Measurements from ENCODE around the gene GHRHR.
A peak's percentile ranks its signal among the peaks of the same experiment; 100 is the strongest.

The GHRHR gene

DNA sequence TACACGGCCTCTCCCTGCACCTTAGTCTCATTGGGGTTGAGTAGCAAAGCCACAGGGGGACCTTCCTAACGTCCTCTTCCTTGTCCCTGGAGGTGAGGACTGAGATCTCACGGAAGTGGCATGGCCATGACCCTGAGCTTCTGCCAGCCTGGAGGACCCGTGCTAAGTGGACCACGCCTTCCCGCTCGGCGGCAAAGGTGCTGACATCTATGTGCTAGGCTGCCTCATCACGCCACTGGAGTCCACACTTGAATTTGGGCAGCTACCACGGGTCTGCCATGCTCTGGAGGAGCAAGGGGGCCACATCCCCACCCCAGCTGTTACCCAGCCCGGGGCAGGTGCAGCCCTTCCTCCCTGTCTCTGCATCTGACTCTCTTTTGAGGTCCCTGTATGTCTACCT lies 15.3 kb downstream of the GHRHR start:
- no peak overlapping the region for H3K27ac Mint-ChIP-seq
- H3K9me3 Mint-ChIP-seq, result no peaks in the 10 kb centered on the region
- ATAC-seq (replicated peaks) (no peak), DNase-seq (no peak)
- peaks cover 61 to 69% of the 10 kb centered on the region in 2 donors for H3K27me3 Mint-ChIP-seq
- H3K4me1 Mint-ChIP-seq, result peaks cover 10 to 19% of the 10 kb centered on the region in 2 donors
- no peaks in the 10 kb centered on the region for H3K36me3 Mint-ChIP-seq
- no peak overlapping the region for H3K4me3 Mint-ChIP-seq

DNA sequence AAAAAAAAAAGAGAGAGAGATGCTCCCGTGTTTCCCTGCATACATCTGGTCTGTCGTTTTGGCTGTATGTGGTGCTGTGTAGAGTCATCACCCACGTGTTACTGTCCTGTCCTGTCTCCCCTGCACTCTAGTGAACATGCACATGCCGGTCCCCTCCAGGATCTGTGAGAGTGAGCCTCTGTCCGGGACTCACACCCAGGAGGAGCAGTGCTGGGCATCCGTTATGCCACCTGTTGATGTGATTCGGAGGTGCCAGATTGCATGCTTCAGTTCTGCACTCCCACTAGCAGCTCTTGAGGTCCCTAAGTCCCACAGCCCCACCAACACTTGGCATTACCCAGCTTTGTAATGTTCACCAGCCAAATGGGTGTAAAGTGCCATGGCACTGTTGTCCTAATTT lies 16.4 kb downstream of the GHRHR start:
- ATAC-seq (replicated peaks), result no peak
- no peak overlapping the region for H3K27ac Mint-ChIP-seq
- H3K27me3 Mint-ChIP-seq, result peaks cover 63 to 73% of the 10 kb centered on the region in 2 donors
- peaks cover 4 to 11% of the 10 kb centered on the region in 2 donors for H3K4me1 Mint-ChIP-seq
- no peak overlapping the region for H3K4me3 Mint-ChIP-seq
- no peaks in the 10 kb centered on the region for H3K9me3 Mint-ChIP-seq
- no peaks in the 10 kb centered on the region for H3K36me3 Mint-ChIP-seq
- no peak for DNase-seq

DNA sequence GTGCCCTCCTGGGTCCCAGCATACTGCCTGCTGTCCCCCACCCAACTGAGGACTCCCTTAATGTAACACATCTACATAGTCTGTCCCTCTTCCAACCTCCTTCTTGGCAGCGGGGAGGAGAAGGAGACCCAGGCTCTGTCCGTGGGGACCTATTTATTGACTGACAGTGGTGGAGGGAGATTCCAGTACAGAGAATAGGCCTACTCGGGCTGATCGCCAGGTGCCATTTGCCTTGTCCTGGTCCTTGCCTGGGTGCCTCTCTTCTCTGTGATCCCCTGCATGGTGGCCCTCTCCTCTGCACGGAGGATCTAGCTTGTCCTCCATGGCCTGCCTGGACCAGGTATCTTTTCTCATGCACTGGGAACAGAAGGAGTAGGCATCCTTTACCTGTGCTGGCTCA lies 17.0 kb downstream of the GHRHR start:
- ATAC-seq (replicated peaks) (no peak), DNase-seq (no peak)
- no peaks in the 10 kb centered on the region for H3K36me3 Mint-ChIP-seq
- peaks cover 64 to 77% of the 10 kb centered on the region in 2 donors for H3K27me3 Mint-ChIP-seq
- H3K4me1 Mint-ChIP-seq, result peaks cover 4 to 11% of the 10 kb centered on the region in 2 donors
- H3K4me3 Mint-ChIP-seq, result no peak overlapping the region
- H3K27ac Mint-ChIP-seq, result no peak overlapping the region
- no peaks in the 10 kb centered on the region for H3K9me3 Mint-ChIP-seq

DNA sequence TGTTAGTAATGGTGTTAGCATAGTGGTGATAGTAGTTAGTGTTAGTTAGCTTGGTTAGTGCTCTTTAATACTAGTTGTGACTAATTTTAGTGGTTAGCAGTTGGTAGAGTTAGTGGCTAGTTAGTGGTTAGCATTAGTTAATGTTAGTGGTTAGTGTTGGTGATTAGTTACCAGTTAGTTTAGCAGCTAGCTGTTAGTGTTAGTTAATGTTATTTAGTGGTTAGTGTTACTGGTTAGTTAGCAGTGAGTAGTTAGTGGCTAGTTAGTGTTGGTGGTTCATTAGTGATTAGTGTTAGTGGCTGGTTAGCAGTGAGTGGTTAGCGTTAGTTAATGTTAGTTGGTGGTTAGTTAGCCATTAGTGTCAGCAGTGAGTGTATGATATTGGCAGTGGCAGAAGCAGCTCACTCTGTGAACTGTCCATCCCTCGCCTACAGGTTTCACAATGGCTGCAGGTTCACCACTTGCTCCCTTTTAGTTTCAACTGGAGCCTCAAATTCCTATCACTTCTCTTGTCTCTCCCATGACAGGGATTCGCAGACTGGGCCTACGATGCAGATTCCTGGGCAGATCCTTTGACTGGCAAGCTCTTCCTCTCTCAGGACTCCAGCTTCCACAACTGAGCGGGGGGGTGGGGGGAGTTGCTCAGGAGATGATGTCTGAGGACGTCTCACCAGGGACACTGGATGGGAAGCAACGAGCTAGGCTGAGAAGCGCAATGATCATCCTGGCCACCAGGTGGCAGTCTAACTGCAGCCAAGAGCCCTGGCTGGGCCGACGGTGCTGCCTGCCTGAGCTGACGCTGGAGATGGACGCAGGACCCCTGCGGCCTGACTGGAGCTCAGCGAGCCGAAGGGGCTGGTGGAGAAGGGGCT lies 19.5 kb downstream of the GHRHR start:
- peaks cover 69 to 78% of the 10 kb centered on the region in 2 donors for H3K27me3 Mint-ChIP-seq
- ATAC-seq (replicated peaks) (peak; percentile 86 to 91), DNase-seq (peak; percentile 59)
- no peak overlapping the region for H3K27ac Mint-ChIP-seq
- H3K9me3 Mint-ChIP-seq, result no peaks in the 10 kb centered on the region
- no peaks in the 10 kb centered on the region for H3K36me3 Mint-ChIP-seq
- H3K4me1 Mint-ChIP-seq, result peaks cover 6 to 18% of the 10 kb centered on the region in 2 donors
- H3K4me3 Mint-ChIP-seq, result no peak overlapping the region

DNA sequence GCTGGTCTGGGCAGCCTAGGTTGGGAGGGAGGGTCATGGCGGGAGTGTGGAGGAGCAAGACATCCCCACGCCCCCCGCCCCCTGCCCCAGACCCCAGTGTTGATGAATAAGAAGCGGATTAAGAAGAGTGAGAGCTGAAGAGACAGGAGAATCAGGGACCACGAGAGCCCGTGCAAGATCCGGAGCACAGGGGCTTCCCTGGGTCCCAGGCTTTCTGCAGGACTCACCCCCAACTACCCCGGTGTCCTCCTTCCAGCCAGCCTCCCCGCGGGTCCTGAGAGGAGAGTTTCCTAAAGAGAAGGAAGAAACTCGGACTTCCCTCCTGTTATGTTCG lies 20.1 kb downstream of the GHRHR start:
- H3K36me3 Mint-ChIP-seq, result no peaks in the 10 kb centered on the region
- peaks cover 67 to 78% of the 10 kb centered on the region in 2 donors for H3K27me3 Mint-ChIP-seq
- DNase-seq (no peak), ATAC-seq (replicated peaks) (peak in 1 of 2 donors; percentile 2)
- peaks cover 6 to 18% of the 10 kb centered on the region in 2 donors for H3K4me1 Mint-ChIP-seq
- no peak overlapping the region for H3K27ac Mint-ChIP-seq
- H3K4me3 Mint-ChIP-seq, result no peak overlapping the region
- H3K9me3 Mint-ChIP-seq, result no peaks in the 10 kb centered on the region

DNA sequence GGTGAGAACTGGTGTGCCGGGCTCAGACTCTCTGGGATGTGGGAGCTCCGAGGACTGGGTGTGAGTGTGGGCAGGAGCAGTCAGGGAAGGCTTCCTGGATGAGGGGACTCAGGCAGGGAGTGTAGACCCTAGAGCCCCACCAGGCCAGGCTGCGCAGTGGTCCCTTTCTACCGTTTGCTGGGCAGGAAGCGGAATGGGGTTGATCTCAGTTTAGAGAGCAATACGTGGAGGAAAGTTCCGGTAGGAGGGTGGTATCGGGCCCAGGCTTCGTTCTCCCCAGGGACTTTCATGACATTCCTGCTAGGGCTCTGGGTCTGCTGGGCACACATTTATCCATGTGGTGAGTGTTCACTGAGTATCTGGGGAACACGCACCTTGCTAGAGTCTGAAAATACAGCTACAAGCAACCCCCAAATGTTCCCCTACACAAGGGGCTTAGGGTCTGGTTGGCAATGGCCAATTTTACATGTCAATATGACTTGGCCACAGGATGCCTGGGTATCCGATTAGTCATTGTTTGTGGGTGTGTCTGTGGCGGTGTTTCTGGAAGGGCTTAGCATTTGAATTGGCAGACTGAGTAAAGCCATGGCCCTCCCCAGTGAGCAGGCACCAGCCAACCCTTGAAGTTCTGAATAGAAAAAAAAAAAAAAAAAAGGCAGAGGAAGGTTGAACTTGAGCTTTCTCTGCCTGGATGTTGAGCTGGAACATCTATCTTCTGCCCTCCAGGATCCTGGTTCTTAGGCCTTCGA lies 20.8 kb downstream of the GHRHR start:
- ATAC-seq (replicated peaks) (no peak), DNase-seq (no peak)
- Mint-ChIP-seq H3K27ac (no peak overlapping the region), H3K9me3 (no peaks in the 10 kb centered on the region), H3K27me3 (peaks cover 60 to 72% of the 10 kb centered on the region in 2 donors), H3K36me3 (no peaks in the 10 kb centered on the region), H3K4me3 (no peak overlapping the region), H3K4me1 (peaks cover 6 to 18% of the 10 kb centered on the region in 2 donors)

DNA sequence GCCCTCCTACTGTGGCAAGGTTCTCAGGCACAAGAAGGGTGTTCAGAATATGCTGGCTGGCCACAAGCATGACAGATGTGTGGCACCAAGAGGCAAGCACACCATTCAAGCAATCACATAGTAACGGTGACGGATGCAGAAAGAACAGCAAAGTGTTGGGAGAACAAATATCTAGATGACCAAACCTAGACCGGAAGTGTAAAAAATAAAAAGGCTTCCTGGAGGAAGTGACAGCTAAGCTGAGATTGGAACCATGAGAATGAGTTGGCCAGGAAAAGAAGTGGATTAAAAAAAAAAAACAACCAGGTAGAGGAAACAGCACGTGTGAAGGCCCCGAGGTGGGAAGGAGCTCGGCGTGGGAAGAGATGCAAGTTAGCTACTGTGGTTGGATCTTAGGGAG lies 22.0 kb downstream of the GHRHR start:
- ATAC-seq (replicated peaks) (no peak), DNase-seq (no peak)
- peaks cover 58 to 68% of the 10 kb centered on the region in 2 donors for H3K27me3 Mint-ChIP-seq
- no peak overlapping the region for H3K4me3 Mint-ChIP-seq
- H3K27ac Mint-ChIP-seq, result no peak overlapping the region
- no peaks in the 10 kb centered on the region for H3K9me3 Mint-ChIP-seq
- H3K4me1 Mint-ChIP-seq, result peaks cover 6 to 18% of the 10 kb centered on the region in 2 donors
- H3K36me3 Mint-ChIP-seq, result no peaks in the 10 kb centered on the region

DNA sequence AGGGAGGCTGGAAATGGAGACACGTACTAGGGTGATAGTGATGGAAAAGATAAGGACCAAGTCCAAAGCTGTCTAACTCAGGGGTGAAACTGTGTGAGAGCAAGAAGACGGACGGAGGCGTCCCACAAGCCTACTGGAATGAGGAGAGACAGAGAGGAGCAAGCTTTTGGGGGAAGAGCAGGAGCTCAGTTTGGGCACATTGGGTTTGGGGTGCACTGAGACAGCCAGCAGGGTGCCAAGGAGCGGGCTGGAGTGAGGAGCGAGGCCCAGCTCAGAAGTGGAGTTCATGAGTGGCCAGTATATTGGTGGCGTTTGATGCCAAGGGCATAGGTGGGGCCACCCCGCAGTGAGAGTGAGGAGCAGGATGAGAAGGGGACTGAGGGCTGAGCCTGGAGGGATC lies 22.6 kb downstream of the GHRHR start:
- no peak for ATAC-seq (replicated peaks)
- no peak overlapping the region for H3K27ac Mint-ChIP-seq
- peaks cover 56 to 70% of the 10 kb centered on the region in 2 donors for H3K27me3 Mint-ChIP-seq
- no peak overlapping the region for H3K4me3 Mint-ChIP-seq
- H3K36me3 Mint-ChIP-seq, result no peaks in the 10 kb centered on the region
- peaks cover 6 to 18% of the 10 kb centered on the region in 2 donors for H3K4me1 Mint-ChIP-seq
- no peak for DNase-seq
- H3K9me3 Mint-ChIP-seq, result no peaks in the 10 kb centered on the region

DNA sequence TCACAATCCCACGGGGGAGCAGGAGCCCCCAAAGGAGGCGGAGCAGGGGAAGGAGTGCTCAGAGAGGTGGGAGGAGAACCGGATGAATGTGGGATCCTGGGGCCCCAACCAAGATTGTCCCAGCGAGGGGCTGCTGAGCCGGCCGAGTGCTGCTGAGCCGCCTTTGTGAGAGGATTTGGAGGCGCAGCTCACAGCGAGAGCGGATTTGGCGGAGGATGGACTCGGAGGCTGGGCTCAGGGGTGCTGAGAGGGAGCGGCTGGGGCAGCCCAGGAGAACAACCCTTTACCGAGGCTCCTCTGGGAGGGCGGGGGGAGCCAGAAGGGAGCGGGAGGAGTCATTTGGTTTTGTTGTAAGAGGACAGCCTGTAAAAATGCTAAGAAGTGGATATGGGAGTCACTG lies 23.0 kb downstream of the GHRHR start:
- no peaks in the 10 kb centered on the region for H3K36me3 Mint-ChIP-seq
- H3K4me1 Mint-ChIP-seq, result peaks cover 6 to 18% of the 10 kb centered on the region in 2 donors
- no peak overlapping the region for H3K4me3 Mint-ChIP-seq
- no peak overlapping the region for H3K27ac Mint-ChIP-seq
- H3K27me3 Mint-ChIP-seq, result peaks cover 56 to 70% of the 10 kb centered on the region in 2 donors
- H3K9me3 Mint-ChIP-seq, result no peaks in the 10 kb centered on the region
- DNase-seq (no peak), ATAC-seq (replicated peaks) (no peak)

DNA sequence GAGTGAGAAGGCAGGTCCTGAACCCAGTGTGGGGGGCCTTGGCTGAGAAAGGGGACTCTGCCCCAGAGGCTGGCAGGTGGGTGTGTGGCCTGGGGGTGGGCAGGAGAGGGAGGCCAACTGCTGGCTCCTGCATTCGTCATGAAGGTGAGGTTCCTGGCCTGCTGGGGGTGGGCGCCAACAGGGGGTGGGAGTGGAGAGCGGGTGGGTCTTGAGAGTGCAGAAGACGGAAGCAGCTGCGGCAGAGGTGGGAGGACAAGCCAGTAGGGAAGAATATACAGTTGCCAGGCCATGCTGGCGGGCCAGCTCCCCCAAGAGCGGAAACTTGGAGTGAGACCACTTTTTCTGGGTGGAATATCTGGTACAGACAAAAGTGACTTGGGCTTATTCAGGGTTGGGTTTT lies 23.4 kb downstream of the GHRHR start:
- DNase-seq (no peak), ATAC-seq (replicated peaks) (no peak)
- Mint-ChIP-seq H3K4me1 (peaks cover 6 to 18% of the 10 kb centered on the region in 2 donors), H3K27me3 (peaks cover 56 to 70% of the 10 kb centered on the region in 2 donors), H3K9me3 (no peaks in the 10 kb centered on the region), H3K4me3 (no peak overlapping the region), H3K36me3 (no peaks in the 10 kb centered on the region), H3K27ac (no peak overlapping the region)

DNA sequence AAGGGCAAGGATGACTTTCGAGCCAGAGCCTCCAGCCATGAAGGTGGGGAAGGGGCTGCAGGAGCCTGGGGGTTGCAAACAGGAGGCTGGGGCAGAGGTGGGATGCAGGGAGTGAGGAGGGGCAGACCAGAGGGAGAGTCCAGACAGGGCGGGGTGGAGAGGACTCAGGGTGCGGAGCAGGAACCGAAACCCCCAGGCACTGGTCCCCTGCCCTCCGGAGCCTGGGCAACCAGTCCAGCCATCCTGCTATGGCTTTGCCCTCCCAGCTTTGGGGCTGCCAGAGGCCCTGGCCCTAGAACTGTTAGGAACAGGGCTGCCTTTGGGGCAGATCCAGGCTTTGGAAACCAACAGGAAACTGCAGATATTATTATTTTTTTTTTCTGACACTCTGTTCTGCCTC lies 24.2 kb downstream of the GHRHR start:
- peaks cover 54 to 68% of the 10 kb centered on the region in 2 donors for H3K27me3 Mint-ChIP-seq
- no peak overlapping the region for H3K27ac Mint-ChIP-seq
- H3K36me3 Mint-ChIP-seq, result no peaks in the 10 kb centered on the region
- ATAC-seq (replicated peaks) (no peak), DNase-seq (no peak)
- no peak overlapping the region for H3K4me3 Mint-ChIP-seq
- H3K4me1 Mint-ChIP-seq, result peaks cover 6 to 18% of the 10 kb centered on the region in 2 donors
- no peaks in the 10 kb centered on the region for H3K9me3 Mint-ChIP-seq

DNA sequence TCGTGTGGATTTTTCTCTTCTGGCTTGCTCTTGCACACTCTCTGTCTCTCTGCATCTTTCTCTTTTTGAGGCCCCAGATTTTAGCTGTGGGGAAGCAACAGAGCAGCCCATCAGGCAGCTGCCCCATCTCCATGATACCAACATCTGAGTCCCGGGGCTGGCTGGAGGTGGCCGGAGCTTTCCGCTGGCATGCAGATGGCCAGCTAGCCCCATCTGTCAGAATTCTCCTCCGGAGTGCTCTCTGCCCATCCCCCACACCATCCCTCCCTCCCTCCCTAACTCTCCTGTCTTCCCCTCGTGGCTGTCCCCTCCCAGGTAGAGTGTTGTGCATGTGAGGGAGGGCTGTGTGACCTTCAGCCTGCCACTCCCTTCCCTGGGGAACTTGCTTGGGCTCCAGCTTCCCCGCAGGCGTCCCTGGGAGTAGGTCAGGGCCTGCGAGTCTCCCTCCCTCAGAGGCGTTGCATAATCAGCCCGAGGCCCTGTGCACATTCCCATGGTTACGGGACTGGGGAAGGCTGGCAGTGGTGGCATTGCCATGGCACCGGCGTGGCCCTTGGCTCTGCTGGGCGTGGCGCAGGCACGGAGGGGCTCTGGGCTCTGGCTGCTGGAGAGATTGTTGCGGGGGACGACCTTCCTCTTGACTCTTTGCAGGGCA lies 24.7 kb downstream of the GHRHR start:
- no peak for DNase-seq
- H3K36me3 Mint-ChIP-seq, result no peaks in the 10 kb centered on the region
- H3K27ac Mint-ChIP-seq, result no peak overlapping the region
- H3K27me3 Mint-ChIP-seq, result peaks cover 48 to 62% of the 10 kb centered on the region in 2 donors
- no peaks in the 10 kb centered on the region for H3K9me3 Mint-ChIP-seq
- peaks cover 4 to 15% of the 10 kb centered on the region in 2 donors for H3K4me1 Mint-ChIP-seq
- ATAC-seq (replicated peaks), result no peak
- no peak overlapping the region for H3K4me3 Mint-ChIP-seq

DNA sequence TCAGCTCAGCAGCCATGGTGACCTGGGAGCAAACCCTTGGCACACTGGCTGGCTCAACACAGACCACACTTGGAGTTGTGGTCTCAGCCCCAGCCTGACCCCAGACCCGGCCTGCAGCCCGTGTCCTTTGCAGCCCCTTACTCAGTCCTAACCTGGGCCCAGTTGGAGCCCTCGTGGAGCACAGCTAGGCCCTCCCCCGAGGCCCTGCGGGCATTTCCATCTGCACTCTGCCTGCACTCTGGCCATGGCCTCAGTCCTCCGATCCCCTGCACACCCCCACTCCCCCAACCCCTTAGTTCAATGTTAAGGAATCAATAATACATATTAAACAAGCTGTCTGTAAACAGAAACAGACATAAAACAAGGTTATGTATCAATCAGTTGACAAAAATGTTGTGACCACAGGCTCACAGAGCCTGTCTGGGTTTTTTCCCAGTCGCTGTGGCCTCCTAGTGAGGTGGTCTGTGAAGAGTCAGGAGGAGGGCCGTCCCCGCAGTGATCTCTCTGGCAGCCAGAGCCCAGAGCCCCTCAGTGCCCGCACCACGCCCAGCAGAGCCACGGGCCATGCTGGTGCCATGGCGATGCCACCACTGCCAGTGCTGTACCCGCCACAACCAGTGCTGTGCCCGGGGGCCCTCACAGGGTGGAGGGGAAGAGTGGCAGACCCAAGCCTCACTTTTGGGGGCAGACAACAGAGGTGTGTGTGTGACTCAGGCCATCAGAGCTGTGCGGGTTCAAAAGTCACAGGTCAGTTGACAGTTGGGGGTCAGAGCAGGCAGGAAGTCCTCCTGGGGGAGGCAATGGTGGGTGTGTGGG lies 25.5 kb downstream of the GHRHR start:
- DNase-seq (no peak), ATAC-seq (replicated peaks) (no peak)
- Mint-ChIP-seq H3K4me3 (no peak overlapping the region), H3K9me3 (no peaks in the 10 kb centered on the region), H3K4me1 (peaks cover 2 to 8% of the 10 kb centered on the region in 2 donors), H3K27me3 (peaks cover 41 to 55% of the 10 kb centered on the region in 2 donors), H3K27ac (no peak overlapping the region), H3K36me3 (no peaks in the 10 kb centered on the region)

Measured in stimulated activated naive B cell treated with anti-CD40 and anti-IgM and Interleukin-4, amounts not matched to agents 10 μg/mL and 1 μg/mL and 100 μg/mL, for 72 hours (primary cell).